HG03432 (cell line): Measurements from ENCODE around the gene IL34.

Experiments used
- ATAC-seq: cut with Tn5 transposase; IDR thresholded peaks from one replicate; pipeline ENCODE4 v1.9.1; 2021; ENCODE audit warnings: mild to moderate bottlenecking, moderate library complexity; ENCODE audit not compliant: unreplicated experiment

Gene IL34

DNA sequence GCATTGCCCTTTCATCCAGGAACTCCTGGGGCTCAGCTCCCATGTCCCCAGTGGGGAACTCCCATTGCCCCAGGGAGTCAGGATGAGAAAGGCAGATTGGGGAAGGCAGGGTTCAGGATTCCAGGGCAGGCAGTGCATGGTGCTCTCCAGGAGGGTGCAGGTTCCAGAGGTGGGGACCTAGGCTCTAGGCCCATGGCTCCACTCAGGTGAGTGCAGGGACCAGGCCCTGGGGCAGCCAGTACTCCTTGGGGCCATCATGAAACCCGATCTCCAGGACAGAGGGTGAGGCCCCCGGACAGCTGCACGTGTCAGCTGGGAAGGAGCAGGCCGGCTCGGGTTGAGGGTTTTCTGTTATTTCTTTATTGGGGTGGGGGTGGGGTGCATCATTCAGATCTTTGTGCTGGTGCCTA is 40.7 kb downstream of the IL34 start:
- ATAC-seq: no peak

DNA sequence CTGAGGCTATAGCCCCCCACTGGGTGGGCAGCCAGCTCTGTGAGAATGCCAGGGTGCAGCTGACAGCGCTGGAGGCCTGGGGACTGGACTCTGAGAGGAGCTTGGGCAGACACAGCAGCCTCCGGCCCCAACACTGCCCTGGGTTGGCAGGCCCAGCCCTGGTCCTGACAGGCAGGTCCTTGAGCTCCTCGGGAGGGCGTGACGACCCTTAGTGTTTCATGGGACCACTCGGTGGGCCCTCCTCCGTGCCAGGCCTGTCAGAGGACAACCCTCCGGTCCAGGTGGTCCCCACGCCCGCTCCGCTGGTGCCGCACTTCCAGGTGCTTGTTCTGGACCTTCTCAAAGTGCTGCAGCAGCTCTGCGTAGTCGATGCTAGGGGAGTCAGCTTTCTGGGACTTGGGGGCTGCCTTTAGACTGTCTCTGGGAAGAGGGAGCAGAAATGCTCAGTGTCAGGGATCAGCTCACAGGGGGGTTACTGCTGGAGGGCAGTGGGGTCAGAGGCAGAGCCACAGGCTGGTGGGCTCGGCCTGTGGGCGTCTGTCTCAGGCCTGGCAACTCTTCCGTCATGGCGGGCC is 41.4 kb downstream of the IL34 start:
- no peak for ATAC-seq

DNA sequence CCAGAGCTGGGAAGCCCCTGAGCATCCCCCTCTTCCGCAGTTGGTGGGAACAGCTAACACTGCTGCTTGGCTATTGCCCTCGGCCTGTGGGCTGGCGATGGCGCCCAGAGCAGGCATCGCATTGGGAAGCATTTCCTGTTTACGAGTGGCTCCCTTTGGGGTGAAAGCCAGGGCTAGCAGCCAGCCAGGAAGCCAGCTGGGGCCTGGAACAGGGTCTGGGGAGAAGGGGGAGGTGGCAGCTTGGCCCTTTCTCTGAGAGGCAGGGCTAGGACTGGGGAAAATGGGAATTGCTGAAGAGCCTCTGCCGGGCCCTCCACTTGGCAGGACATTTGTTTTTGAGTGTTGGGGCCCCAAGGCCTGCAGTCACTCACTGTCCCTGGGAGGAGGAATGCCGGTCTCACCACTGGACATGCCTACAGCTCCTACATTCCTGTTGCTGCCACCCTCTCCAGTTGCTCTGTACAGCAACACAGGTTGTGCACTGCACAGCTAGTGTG is 41.9 kb downstream of the IL34 start:
- ATAC-seq: no peak

DNA sequence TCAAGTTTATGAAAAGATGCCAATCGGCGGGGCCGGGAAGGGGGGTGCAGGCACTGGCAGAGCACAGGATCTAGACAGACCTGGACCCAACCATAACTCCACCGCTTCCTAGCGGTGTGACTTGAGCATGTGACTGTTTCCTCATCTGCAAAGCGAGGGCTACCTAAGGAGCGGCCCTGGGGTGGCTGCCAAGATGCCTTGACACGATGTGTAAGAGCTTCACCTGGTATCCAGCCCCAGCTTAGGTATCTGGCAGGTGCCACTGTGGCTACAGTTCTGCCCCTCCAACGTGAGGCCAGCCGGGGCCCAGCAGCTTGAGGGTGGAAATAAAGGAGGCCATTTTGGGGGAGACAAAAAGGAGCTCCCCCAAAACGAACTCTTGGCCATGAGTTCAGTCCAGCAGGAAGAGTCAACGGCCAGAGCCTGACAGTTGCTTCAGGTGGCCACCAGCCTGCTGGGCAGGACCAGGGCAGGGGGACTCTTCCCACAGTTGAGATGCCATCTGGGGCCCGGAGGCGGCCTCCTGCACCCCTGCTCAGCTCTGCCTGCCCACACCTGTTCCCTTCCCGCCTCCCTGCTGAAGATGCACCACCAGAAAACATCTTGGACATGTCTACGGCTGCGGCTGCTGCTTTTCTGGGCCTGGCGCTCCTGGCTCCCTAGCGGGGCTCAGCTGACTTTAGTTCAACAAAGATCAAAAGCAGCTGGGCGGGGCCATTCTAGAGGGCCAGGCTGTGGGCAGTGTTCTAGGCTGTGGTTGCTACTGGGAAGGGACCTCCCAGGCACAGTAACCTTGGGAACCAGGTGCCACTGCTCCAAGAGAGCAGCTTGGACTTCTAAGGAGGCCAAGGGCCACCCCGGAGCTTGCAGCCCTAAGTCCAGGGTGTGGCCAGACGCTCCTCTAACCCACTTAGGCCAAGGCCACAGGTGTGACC is 42.9 kb downstream of the IL34 start:
- no peak for ATAC-seq

DNA sequence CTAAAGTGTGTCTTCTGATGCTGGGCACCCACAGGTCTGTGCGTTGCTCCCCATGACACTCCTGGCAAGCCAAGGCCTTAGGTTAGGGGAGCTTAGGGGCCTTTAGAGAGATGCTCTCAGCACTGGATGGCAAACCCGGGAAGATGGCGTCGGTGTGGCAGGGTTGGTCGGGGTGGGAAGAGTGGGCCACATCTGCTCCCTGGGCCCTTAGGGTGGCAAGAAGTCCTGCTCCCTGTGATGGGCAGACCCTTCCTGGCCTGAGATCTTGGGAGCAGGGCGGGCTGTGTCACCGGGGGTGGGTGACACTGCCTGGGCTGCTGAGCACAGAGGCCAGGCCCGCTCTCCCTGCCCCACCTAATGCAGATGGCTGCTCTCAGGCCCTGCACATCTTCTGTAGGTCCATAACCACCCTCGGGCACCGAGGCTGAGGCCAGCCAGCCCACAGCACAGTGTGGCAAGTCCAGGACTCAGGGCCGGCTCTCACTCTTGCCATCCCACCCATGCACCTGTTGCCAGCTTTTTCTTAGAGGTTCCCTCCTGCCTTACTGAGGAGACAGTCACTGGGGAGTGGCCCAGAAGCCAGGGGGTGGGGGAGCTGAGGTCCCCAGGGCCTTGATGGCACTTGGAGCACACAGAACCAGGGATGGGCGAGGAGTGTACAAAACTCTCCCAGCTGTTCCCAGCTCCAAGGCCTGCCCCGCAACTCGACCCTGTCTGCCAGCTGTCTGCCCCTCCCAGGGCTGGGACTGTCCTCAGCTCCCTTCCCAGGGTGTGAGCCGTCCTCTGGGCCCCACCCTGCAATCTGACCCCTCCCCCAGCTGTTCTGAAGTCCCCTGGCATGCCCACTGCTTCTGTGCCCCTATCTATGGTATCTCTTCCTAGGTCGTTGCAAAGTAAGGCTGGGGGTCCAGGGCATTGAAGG is 43.9 kb downstream of the IL34 start:
- ATAC-seq: no peak

DNA sequence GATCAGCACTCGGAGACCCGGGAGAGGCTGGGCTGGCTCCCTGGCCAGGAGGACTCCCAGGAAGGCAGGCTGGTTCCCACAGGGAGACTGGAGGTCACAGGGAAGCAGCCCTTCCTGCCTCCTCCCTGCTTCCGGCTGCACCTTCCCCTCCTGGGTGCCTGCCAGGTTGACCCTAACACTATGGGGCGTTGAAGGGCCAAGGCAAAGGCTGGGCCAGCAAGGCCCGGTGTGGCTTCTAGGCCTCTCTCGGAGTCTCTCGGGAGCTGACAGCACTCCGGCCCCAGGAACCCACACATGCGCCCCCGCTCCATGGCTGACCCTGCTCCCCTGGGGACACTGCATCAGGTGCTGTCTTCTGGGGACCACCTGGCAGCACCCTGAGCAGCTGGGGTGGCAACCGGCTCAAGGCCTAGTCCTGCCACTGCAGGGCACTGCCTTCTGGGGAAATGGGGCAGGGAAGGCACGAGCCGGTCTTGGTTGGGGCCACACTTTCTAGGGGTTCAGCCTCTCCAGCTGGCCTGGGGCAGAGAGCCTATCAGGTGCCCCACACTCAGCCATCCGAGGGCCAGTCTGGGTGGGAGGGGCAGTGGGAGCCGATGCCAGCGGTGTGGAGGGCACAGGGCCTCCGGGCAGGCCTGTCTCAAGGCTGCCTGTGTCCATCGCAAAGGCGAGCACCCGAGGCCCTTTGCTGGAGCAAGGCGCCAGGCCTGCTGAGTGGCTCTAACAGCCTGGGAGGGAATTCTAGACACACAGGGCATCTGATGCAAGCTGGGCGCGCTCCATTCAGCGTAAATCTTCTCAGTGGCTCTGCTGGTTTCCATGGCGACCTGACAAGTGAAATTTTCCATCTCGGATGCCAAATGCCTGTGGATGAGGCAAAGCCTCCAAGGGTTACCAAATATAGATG is 45.1 kb downstream of the IL34 start:
- ATAC-seq: no peak

DNA sequence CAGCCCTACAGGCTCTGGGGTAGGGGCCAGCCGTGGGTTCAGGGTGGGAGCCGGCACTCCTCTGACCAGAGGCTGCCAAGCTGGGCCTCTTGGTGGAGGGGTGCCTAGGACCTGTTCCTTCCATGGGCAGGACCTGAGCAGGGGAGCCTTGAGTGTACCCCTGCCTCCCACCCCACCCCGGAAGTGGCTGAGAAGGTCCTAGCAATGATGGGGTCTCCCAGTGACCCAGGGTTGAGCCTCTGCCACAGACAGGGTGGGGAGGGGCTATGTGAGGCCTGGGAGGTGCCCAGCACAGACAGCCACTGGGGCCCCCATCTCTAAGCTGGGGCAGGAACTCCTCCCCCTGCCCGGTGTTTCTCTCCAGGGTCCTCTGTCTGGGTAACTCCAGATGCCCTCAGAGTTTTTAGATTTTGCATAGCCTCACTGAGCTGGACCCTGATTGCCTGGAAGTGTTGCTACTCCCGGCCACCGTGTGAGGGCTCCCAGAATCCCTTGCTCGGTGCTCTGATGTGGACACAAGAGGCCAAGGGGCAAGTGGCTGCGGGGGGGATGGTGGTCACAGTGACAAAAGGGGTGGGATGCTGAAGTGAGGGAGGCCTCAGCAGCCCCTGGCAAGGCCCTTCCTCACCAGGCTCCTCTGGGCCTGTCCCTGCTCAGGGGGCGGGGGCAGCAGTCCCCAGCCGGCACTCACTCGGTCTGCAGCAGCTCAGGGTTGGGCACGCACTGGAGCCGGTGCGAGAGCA is 45.9 kb downstream of the IL34 start:
- ATAC-seq: no peak

DNA sequence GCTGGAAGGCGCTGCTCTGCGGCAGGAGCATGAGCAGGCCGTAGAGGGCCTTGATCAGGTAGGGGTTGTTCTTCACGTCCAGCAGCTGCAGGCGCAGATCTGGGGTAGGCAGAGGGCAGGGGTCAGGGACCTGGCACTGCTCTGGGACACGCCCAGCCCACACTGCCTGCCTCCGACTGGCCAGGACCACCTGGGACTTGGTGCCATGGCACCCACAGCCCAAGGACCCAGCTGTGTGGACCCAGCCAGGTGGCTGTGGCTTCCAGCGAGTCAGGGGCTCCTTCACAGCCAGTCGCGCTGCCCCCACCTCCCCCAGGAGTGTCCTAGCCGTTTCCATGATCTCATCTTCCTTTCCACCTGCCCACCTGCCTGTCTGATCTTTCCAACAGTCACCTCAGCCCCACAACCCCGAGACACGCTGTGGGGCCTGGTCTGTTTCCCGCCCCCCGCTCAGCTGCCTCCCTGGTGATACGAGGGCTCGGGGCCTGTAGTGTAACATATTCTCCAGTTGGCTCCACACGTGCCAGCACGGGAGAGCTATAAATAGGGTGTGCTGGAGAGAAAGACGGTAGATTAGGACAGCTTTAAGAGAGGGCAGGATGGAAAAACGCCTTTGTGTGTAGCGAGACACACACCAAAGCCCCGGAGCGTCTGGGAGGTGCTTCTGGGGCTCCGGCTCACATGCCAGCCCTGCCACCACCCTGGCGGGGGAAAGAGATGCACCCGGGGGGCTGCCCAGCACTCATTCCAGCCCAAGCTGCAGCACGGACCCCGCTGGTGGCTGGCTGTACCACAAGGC is 46.7 kb downstream of the IL34 start:
- no peak for ATAC-seq

DNA sequence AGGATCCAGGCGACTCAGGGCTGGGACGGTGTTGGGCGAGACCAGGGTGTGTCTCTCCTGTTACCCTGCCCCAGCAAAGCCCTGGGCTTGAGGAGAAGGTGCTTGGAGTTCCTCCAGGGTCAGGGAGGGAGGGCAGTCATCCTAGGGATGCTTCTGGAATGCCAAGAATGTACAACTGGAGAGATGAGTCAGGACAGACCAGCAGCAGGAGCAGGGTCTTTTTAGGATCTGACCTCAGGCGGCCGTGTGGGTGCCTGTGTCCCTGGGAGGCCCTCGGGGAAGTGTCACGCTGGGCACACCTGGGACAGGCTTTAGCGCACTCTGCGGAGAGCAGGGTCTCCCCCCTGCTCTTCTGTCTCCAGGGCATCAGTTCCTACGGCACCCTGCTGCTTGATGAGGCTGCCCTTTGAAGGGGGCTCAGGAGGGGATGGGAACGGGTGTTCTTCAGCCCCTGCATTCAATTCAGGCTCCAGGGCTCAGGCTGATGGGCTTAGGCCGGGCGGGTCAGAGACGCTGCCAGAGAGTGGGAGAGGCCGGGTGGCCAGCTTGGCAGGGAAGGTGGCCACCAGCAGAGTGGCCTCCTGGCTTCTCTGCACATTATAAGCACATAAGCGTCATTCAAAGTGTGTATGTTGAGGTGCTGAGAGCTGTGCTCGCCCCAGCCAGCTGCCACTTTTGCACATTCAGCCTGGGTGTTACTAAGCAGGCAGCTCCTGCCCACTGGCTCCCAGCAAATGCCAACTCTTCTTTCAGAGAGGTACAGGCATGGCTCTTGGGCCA is 47.9 kb downstream of the IL34 start:
- no peak for ATAC-seq

DNA sequence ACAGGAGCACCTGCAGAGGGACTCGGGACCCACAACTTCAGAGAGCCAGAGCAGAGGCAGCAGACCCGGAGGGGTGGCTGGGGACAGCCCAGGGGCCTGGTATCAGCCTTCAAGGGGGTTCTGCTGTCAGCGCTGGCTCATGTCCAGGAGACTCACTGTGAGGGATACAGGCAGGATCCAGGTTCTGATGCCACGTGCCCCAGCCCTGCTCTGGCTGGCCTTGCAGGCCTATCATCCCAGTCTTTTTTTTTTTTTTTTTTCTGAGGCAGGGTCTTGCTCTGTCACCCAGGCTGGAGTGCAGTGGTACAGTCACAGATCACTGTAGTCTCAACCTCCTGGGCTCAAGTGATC is 48.5 kb downstream of the IL34 start:
- no peak for ATAC-seq

DNA sequence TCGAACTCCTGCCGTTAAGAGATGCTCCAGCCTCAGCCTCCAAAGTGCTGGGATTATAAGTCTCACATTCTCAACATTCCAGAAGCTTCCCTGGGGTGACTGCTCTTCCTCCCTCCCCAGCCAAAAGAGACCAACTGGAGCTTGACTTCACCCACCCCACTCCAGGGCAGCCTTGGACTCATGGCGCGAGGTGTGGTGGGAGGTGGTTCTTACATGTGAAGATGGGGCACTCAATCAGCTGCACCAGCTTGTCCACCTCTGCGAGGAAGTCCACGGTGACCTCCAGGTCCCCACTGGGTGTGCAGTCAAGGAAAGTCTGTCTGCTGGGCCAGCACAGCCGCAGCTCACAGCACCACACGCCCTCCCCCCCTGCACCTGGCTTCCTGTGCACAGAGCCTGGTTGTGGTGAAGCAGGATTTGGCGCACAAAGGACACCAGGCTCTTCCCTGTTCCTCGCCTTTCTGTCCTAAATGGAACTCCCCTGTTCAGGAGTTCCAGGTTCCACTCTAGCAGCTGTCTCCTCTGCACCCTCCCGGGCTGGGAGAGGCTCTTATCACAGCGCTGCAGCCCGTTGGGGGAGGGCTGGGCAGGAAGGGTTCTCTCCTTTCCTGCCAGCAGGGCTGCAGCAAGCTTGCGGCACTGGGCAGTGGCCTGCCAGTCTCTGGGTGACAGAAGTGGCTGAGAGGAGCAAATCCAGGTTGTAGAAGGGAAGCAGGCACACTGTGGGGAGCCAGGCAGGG is 49.1 kb downstream of the IL34 start:
- no peak for ATAC-seq

DNA sequence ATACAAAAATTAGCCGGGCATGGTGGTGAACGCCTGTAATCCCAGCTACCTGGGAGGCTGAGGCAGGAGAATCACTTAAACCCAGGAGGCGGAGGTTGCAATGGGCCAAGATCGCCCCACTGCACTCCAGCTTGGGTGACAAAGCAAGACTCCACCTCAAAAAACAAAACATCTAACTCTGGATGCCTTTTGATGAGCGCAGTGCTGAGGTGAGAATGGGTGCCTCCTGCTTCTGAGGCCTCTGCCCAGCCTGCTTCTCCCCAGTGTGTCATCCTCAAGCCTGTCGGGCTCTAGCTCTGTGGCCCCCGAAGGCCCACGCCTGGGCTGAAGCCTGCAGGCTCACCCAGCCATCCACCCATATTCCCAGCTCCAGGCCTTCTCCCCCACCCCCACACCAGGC is 50.0 kb downstream of the IL34 start:
- no peak for ATAC-seq

DNA sequence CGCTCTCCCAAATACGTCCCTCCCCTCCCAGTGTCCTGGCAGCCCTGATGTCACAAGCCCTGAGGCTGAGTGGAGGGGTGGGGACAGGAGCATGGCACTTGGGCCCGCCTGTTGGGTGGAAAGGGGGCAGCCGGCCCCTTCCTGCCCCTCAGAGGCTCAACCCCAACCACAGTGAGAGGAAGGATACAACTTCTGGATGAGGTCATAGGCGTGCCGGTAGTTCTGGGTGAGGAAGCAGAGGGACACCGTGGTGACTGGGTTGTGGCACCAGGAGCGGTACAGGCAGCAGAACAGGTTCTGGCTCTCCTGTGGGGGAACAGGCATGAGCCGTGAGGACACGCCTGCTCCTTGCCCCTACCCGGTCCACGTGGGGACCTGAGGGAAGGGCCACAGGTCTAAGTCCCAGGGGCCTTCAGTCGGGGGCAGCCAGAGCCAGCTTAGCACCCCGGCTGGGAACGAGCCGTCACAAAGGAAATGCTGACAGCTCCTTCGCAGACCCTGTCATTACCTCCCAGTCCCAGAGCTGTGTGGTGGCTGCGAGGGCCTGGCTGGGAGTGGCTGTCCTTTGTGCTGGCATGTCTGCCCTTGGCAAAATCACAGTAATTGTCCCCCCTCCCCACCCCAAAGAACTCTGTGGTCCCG is 50.7 kb downstream of the IL34 start:
- no peak for ATAC-seq

DNA sequence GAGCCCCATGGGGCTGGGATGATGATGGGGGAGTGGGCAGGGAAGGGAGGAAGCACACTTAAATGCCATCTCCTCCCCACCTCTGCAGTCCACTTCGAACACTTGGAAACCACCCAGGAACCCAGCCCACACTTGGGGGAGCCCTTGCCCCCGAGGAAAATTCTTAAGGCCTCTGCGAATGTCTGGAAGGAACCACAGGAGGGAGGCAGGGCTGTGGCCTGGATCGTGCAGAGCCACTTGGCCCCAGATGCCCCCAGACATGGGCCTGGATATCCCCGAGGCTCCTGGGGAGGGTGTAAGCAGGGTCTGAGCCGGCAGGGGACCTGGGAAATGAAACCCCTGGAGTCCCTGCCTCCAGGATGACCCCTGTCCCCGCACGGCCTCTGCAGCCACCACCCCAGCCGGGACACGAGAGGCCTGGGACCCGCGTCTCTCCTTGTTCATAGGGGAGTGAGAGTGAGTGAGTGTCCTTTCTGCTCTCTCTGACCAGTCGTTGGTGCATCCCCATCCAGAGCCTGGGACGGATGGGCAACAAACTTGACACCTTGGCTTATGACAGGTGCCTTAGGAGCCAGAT is 51.3 kb downstream of the IL34 start:
- ATAC-seq: no peak

DNA sequence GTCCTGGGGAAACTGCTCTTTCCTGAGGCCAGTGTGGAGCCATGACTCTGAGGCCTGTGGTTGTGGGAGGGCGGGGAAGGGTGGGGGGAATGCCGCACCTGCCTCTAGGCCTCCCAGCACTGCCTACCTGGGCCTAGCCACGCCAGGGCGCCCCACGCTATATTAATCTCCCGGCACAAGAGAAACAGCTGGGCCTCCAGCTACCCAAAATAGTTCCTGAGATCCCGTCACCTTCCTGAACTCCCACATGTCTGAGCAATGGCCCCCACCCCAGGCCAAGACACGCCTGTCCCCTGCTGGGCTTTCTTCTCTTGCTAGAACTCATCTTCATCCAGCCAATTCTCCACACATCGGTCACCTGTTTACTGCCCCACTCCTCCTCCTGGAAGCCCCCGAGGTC is 52.5 kb downstream of the IL34 start:
- no peak for ATAC-seq

DNA sequence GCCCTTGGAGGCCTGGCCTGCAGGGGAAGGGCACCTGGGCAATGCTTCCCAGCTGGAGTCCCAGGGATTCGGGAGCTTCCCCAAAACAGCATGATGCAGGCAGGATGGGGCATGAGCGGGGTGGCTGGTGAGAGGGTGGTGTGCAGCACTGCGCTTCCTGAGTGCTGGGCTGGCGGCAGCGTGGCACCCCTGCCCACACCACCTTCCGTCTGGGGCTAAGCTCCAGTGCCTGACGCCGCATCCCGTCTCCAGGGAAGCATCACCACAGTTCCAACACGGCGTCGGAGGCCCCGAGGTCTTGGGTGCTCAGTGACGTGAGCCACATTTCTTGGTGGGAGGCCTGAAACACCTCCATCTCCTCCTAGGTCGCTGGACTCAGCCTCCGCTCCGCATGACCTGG is 53.3 kb downstream of the IL34 start:
- no peak for ATAC-seq
